ENCODE data around the gene TRIM43.
"Not testable (repeated sequence)": the region's sequence is repeated elsewhere in the genome, so short reads cannot be mapped to it uniquely, and the experiment has no call there.

Gene TRIM43
- 0 reads per million in 9 experiments for total RNA-seq

- not testable (repeated sequence) for DNase-seq; H3K4me3 Mint-ChIP-seq; H3K36me3 Mint-ChIP-seq (ENCODE audit: insufficient read depth); ATAC-seq (replicated peaks); H3K27ac Mint-ChIP-seq; H3K27me3 Mint-ChIP-seq; H3K9me3 Mint-ChIP-seq; H3K4me1 Mint-ChIP-seq (ENCODE audit: low read depth in 2 of 2)
Measured at GRCh38 chr2:95591701-95592100, at the start of gene TRIM43. Gene TRIM43, plus strand, starts transcription at chr2:95592001. Its CDS starts 2,023 bp downstream, at chr2:95594024.

DNA sequence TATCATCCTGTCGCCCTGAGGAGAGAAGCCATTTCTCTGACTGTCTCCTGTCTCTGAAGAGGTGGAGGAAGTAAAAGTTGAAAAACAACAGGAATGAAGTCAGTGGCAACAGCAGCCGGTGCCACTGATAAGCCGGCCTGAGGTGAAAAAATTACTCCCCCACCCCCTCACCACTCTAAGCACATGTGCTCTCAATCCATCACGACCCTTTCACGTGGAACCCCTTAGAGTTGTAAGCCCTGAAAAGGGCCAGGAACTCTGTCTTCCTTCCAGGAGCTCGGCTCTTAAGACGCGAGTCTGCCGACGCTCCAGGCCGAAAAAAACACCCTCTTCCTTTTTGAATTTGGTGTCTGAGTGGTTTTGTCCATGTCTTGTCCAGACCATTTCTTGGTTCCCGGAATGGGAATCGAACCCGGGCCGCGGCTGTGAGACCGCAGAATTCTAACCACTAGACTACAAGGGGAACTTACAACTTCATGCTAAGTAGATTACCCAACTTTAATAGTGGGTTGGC, 40.7 kb upstream of the TRIM43 start:
- Mint-ChIP-seq H3K4me1 (ENCODE audit: low read depth in 2 of 2) (no peaks in the 10 kb centered on the region), H3K36me3 (ENCODE audit: insufficient read depth) (no peaks in the 10 kb centered on the region), H3K27ac (no peak overlapping the region), H3K9me3 (no peaks in the 10 kb centered on the region), H3K27me3 (peaks cover 26 to 38% of the 10 kb centered on the region in 2 donors), H3K4me3 (no peak overlapping the region)
- DNase-seq (no peak), ATAC-seq (replicated peaks) (no peak)

DNA sequence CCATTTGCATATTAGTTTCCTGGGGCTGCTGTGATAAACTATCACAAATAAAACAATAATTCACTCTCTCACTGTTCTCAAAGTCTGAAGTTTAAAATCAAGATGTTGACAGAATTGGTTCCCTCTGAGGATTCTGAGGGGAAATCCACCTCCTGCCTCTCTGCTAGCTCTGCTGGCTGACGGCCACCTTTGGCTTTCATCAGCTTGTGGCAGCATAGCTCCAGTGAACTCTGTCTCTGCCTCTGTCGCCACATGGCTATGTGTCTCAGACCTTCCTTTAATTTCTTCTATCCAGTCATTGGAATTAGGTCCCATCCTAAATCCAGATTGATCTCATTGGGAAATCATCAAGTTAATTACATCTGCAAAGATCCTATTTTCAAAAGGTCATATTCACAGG, 38.9 kb upstream of the TRIM43 start:
- DNase-seq (no peak), ATAC-seq (replicated peaks) (no peak)
- Mint-ChIP-seq H3K4me1 (ENCODE audit: low read depth in 2 of 2) (no peaks in the 10 kb centered on the region), H3K36me3 (ENCODE audit: insufficient read depth) (no peaks in the 10 kb centered on the region), H3K27me3 (peaks cover 31 to 38% of the 10 kb centered on the region in 2 donors), H3K27ac (no peak overlapping the region), H3K9me3 (no peaks in the 10 kb centered on the region), H3K4me3 (no peak overlapping the region)

GRCh38 chr2:95569170-95569569, 22.6 kb upstream of the TRIM43 start:
- DNase-seq: no peak
- no peak for ATAC-seq (replicated peaks)
- Mint-ChIP-seq H3K9me3 (peaks cover 0 to 3% of the 10 kb centered on the region in 2 donors), H3K4me1 (ENCODE audit: low read depth in 2 of 2) (no peaks in the 10 kb centered on the region), H3K27me3 (peaks cover 42 to 46% of the 10 kb centered on the region in 2 donors), H3K4me3 (no peak overlapping the region), H3K27ac (no peak overlapping the region), H3K36me3 (ENCODE audit: insufficient read depth) (no peaks in the 10 kb centered on the region)

GRCh38 chr2:95573866-95574265, 17.9 kb upstream of the TRIM43 start:
- no peak for ATAC-seq (replicated peaks)
- no peaks in the 10 kb centered on the region for H3K4me1 Mint-ChIP-seq (ENCODE audit: low read depth in 2 of 2)
- no peaks in the 10 kb centered on the region for H3K36me3 Mint-ChIP-seq (ENCODE audit: insufficient read depth)
- no peak overlapping the region for H3K27ac Mint-ChIP-seq
- no peak overlapping the region for H3K4me3 Mint-ChIP-seq
- H3K9me3 Mint-ChIP-seq: peaks cover 0 to 3% of the 10 kb centered on the region in 2 donors
- no peak for DNase-seq
- H3K27me3 Mint-ChIP-seq: peaks cover 32 to 33% of the 10 kb centered on the region in 2 donors

DNA sequence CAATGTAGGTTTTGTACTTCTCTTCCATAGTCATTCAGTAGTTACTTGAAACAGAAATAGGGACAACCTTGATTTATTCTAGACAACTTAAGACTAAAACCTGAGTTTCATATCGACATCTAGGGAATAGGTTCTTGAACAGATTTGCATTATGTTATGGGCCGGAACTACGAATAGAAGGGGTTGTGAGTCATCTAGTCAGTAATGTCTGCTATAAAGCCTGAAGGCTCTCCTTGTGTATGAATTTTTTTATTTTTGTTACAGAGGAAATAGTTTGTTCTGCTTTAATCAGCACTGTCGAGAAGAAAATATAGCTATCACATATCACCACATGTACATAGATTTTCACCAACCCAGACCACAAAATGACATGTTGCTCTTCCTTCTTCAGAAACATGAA, 17.3 kb upstream of the TRIM43 start:
- Mint-ChIP-seq H3K4me3 (no peak overlapping the region), H3K27ac (no peak overlapping the region), H3K9me3 (peaks cover 0 to 3% of the 10 kb centered on the region in 2 donors), H3K27me3 (peaks cover 29 to 31% of the 10 kb centered on the region in 2 donors), H3K36me3 (ENCODE audit: insufficient read depth) (no peaks in the 10 kb centered on the region), H3K4me1 (ENCODE audit: low read depth in 2 of 2) (no peaks in the 10 kb centered on the region)
- ATAC-seq (replicated peaks) (no peak), DNase-seq (no peak)

GRCh38 chr2:95575857-95576256, 15.9 kb upstream of the TRIM43 start:
- ATAC-seq (replicated peaks) (no peak), DNase-seq (no peak)
- no peaks in the 10 kb centered on the region for H3K9me3 Mint-ChIP-seq
- no peak overlapping the region for H3K4me3 Mint-ChIP-seq
- H3K27me3 Mint-ChIP-seq: peaks cover 15 to 18% of the 10 kb centered on the region in 2 donors
- H3K4me1 Mint-ChIP-seq (ENCODE audit: low read depth in 2 of 2): no peaks in the 10 kb centered on the region
- no peaks in the 10 kb centered on the region for H3K36me3 Mint-ChIP-seq (ENCODE audit: insufficient read depth)
- no peak overlapping the region for H3K27ac Mint-ChIP-seq

DNA sequence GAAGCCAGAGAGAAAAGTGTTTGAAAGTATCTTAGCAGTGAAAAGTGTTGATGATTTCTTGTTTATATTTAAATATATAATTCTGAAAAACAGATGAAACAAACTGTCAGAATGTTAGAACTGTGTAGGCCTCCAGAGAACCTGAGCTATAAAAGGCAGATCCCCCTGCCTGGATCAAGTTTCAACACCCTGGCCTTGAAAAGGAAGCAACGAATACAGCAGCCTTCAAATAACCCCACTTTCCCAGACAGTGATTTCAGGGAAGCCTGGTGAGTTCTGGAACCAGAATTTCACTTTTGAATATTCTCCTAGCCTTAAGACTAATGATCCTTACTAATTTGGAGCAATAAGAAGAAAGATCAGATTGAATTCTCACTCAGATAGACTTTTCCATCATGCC, 13.3 kb upstream of the TRIM43 start:
- Mint-ChIP-seq H3K27me3 (peaks cover 8 to 17% of the 10 kb centered on the region in 2 donors), H3K36me3 (ENCODE audit: insufficient read depth) (no peaks in the 10 kb centered on the region), H3K4me1 (ENCODE audit: low read depth in 2 of 2) (no peaks in the 10 kb centered on the region), H3K4me3 (no peak overlapping the region), H3K9me3 (no peaks in the 10 kb centered on the region), H3K27ac (no peak overlapping the region)
- no peak for ATAC-seq (replicated peaks)
- no peak for DNase-seq

DNA sequence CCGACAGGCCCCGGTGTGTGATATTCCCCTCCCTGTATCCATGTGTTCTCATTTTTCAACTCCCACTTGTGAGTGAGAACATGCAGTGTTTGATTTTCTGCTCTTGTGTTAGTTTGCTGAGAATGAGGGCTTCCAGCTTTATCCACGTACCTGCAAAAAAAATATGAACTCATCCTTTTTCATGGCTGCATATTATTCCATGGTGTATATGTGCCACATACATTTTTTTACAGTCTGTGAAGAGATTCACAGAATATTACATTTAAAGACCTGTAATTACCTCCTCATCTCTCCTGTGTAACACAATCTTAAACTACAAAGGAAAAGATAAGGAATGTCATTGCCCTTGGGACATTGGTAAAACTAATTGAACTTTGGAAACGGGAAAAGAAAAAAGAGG, 8.3 kb upstream of the TRIM43 start:
- not testable (repeated sequence) for ATAC-seq (replicated peaks); H3K27ac Mint-ChIP-seq; H3K4me1 Mint-ChIP-seq (ENCODE audit: low read depth in 2 of 2); H3K36me3 Mint-ChIP-seq (ENCODE audit: insufficient read depth); H3K9me3 Mint-ChIP-seq; DNase-seq; H3K4me3 Mint-ChIP-seq; H3K27me3 Mint-ChIP-seq

DNA sequence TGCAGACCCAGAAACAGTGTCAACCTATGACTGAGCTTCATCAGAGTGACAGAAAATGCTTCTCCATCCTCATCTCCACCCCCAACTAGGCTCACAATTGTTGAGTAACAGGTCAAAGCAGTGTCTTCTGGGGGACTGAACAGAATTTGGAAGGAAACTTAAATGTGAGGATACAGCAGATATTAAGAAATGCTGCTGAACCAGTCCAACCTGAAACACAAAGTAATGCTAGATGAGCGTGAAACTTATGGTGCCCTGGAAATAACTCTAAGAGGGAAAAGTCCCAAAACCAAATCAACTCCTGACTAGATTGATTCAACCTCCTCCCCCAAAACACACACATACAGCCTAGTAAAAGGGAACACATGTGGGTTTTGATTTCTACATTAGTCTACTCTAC, 7.5 kb upstream of the TRIM43 start:
- H3K9me3 Mint-ChIP-seq; H3K27me3 Mint-ChIP-seq; H3K27ac Mint-ChIP-seq; DNase-seq; ATAC-seq (replicated peaks); H3K36me3 Mint-ChIP-seq (ENCODE audit: insufficient read depth); H3K4me3 Mint-ChIP-seq; H3K4me1 Mint-ChIP-seq (ENCODE audit: low read depth in 2 of 2): not testable (repeated sequence)

DNA sequence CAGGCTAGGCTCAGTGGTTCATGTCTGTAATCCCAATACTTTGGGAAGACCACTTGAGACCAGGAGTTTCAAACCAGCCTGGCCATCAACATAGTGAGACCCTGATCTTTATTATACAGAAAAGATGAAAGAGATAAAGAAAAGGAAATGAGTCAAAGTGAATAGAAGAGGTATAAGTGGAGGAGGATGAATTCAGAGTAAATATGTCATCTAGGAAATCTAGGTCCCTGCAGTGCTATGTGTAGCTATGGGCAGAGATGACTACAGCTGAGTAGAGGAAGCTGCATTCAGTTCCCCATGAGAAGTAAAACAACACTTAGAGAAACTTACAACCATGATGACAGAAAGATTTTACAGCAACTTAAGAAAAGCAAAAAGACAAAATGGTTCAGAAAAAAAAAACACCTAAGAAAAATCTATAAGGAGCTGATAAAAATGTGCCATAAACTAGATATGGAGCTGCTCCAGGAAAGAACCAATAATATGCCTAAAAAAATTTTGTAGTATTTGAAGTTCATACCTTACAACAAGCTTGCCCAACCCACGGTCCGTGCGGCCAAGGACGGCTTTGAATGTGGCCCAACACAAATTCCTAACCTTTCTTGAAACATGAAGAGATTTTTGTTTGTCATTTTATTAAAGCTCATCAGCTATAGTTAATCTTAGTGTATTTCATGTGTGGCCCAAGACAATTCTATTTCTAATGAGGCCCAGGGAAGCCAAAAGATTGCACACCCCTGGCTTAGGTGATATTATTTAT, 1.8 kb upstream of the TRIM43 start:
- H3K4me1 Mint-ChIP-seq (ENCODE audit: low read depth in 2 of 2); H3K36me3 Mint-ChIP-seq (ENCODE audit: insufficient read depth); H3K27ac Mint-ChIP-seq; H3K27me3 Mint-ChIP-seq; ATAC-seq (replicated peaks); H3K9me3 Mint-ChIP-seq; H3K4me3 Mint-ChIP-seq; DNase-seq: not testable (repeated sequence)

DNA sequence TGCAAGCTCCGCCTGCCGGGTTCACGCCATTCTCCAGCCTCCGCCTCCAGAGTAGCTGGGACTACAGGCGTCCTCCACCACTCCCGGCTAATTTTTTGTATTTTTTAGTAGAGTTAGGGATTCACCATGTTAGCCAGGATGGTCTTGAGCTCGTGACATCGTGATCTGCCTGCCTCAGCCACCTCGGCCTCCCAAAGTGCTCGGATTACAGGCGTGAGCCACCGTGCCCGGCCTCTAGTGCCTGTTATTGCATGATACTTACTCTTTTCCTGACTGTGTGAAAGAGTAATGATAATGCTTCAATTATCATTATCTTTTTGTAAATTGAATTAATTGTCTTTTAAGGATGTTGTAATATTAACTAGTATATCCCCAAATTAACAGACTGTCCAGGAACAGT, 1.2 kb downstream of the TRIM43 start:
- not testable (repeated sequence) for H3K36me3 Mint-ChIP-seq (ENCODE audit: insufficient read depth); H3K27ac Mint-ChIP-seq; DNase-seq; H3K9me3 Mint-ChIP-seq; H3K27me3 Mint-ChIP-seq; H3K4me1 Mint-ChIP-seq (ENCODE audit: low read depth in 2 of 2); ATAC-seq (replicated peaks); H3K4me3 Mint-ChIP-seq

DNA sequence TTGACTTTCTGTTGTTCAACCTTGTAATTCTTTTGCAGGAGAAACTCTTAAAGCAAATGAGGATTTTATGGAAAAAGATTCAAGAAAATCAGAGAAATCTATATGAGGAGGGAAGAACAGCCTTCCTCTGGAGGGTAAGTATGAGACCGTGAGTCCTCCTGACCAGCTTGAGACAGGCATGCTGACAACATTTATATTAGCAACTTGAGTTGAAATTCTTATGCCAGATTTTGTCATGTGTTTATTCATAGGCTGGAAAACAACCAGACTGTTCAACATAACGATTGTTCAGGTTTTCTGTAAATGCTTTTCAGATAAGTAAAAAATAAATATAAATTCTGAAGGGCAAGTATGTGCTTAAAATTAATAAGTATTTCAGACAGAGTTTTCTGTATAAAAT, 3.2 kb downstream of the TRIM43 start:
- not testable (repeated sequence) for H3K27ac Mint-ChIP-seq; H3K4me3 Mint-ChIP-seq; H3K27me3 Mint-ChIP-seq; H3K9me3 Mint-ChIP-seq; ATAC-seq (replicated peaks); H3K4me1 Mint-ChIP-seq (ENCODE audit: low read depth in 2 of 2); H3K36me3 Mint-ChIP-seq (ENCODE audit: insufficient read depth); DNase-seq

DNA sequence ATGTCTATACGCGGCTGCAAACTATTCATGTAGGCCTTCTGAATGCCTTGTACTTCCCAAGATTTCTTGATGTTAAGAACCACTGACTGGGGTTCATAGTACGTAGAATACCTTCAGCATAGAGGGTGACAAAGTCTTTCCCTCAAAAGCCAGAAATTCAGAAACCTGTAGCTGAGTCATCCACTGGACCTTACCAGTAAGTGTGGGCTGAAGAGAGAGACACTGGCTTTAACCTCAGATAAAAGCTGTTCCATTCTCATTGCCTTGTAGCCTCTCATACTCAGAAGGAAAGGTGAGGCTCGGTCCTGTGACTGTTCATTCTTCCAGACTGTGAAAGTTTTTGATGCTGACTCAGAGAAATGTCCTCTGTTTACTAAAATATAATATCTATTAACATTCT, 9.5 kb downstream of the TRIM43 start:
- H3K4me1 Mint-ChIP-seq (ENCODE audit: low read depth in 2 of 2); ATAC-seq (replicated peaks); H3K9me3 Mint-ChIP-seq; H3K36me3 Mint-ChIP-seq (ENCODE audit: insufficient read depth); H3K27ac Mint-ChIP-seq; H3K27me3 Mint-ChIP-seq; H3K4me3 Mint-ChIP-seq; DNase-seq: not testable (repeated sequence)

All from effector memory CD8-positive, alpha-beta T cell (primary cell).